ENCODE data around the gene COL21A1.

DNA sequence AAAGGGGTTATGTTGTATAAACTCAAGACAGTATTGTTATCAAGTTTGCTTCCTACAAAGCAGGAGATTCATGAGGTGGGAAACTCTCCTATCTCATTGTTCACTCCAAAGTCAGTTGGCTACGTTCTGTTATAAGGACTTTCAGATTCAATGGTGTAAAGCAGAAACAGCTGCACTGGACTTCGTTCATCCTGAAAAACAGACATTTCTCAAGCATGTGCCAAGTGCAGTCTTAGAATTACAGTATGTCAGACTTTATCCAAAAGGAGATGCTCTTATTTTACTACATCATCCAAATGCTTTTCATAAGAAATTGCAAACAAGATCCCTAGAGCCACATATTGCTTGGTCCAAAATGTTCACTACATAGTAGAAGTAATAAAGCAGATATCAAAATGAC, 14.9 kb downstream of the COL21A1 start:
- no peak for TF ChIP-seq SP1 (IDR thresholded peaks at IDR 0.05)
- no peak for TF ChIP-seq BHLHE40 (IDR thresholded peaks at IDR 0.05; ENCODE audit: borderline replicate concordance)
